Measurements from ENCODE around the gene ZFP64.

DNA sequence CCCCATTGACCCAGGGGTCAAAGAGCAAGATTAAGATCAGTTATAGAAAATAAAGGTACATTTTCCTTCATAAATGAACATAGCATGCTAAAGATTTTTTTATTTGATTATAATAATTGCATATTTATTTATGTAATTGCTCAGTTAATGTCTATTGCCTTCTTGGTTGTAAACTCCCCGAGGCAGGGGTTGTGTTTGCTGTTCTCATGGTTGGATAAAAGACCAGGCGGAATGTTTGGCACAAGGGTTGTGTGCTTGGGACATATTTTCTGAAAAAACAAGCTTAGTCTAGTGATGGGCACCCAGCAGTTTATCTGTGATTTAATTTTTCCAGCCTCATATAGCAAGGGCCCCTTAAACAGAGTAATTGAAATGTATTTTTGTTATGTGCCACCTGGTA is 47.5 kb upstream of the ZFP64 start:
- TF ChIP-seq, protein P1, sequence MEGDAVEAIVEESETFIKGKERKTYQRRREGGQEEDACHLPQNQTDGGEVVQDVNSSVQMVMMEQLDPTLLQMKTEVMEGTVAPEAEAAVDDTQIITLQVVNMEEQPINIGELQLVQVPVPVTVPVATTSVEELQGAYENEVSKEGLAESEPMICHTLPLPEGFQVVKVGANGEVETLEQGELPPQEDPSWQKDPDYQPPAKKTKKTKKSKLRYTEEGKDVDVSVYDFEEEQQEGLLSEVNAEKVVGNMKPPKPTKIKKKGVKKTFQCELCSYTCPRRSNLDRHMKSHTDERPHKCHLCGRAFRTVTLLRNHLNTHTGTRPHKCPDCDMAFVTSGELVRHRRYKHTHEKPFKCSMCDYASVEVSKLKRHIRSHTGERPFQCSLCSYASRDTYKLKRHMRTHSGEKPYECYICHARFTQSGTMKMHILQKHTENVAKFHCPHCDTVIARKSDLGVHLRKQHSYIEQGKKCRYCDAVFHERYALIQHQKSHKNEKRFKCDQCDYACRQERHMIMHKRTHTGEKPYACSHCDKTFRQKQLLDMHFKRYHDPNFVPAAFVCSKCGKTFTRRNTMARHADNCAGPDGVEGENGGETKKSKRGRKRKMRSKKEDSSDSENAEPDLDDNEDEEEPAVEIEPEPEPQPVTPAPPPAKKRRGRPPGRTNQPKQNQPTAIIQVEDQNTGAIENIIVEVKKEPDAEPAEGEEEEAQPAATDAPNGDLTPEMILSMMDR (conservative IDR thresholded peaks at IDR 0.05; ENCODE audit: low read length), result no peak
- no peak for TF ChIP-seq EZH2phosphoT487 (IDR thresholded peaks at IDR 0.05; ENCODE audit: borderline replicate concordance)
